GM12878 (cell line): ENCODE results near the gene AFAP1. TPM values are rescaled to one million over a fixed set of nuclear protein-coding genes. Genes with fewer than 3 reads are reported as not detected.

ENCODE experiments used
- ATAC-seq: fragments of 200-7000 bp; cut with Tn5 transposase; 3 replicates; pipeline ENCODE4 v1.9.1; 2020; ENCODE audit warnings: mild to moderate bottlenecking, moderate library complexity
- BruUV-seq: library from RNA; stranded (reverse); fragments of 400-500 nt; replicated peaks from 2 replicates; lab custom pipeline; 2021; lab: Mats Ljungman, UMichigan
- CTCF ChIA-PET: fragments of 300-600 bp; sonication (Branson Sonifier 250); formaldehyde crosslinking; extraction: SDS; loops from one replicate; lab custom pipeline; 2021; ENCODE audit warnings: inconsistent platforms; lab: Yijun Ruan, JAX
- POLR2A ChIA-PET: fragments of 350-600 bp; formaldehyde crosslinking; extraction: SDS; loops from one replicate; lab custom pipeline; 2021; ENCODE audit warnings: inconsistent platforms; lab: Charles Lee
- RAD21 ChIA-PET: fragments of 300-600 bp; sonication (Branson Sonifier 250); formaldehyde crosslinking; loops from one replicate; lab custom pipeline; 2023; ENCODE audit warnings: antibody characterized with exemption; ENCODE audit not compliant: unreplicated experiment; lab: Charles Lee
- SMC1A ChIA-PET: fragments of 300-600 bp; sonication (Branson Sonifier 250); formaldehyde crosslinking; loops from one replicate; lab custom pipeline; 2023; ENCODE audit not compliant: unreplicated experiment, uncharacterized antibody; lab: Charles Lee
- DNase-seq: peaks from one replicate; pipeline ENCODE4 v3.0.0-alpha.2; 2011; ENCODE audit warnings: low read depth, low spot score
- FAIRE-seq: peaks from 3 replicates; lab custom pipeline; 2011; peaks lifted over from hg19 to GRCh38; lab: Jason Lieb, UNC
- H2AFZ ChIP-seq: 2 replicates; pipeline ENCODE4 v1.6.0; 2011; ENCODE audit warnings: low read depth, low read length, control low read depth; ENCODE audit not compliant: control insufficient read depth
- H3K27ac ChIP-seq: 2 replicates; pipeline ENCODE4 v1.5.1; 2011; ENCODE audit warnings: control low read depth; ENCODE audit not compliant: control insufficient read depth, insufficient read depth
- H3K27me3 ChIP-seq, 2 experiments: replicated peaks in 1 of 2; 2 replicates each; pipeline versions ENCODE4 v1.6.0 to v1.6.1; 2011; ENCODE audit warnings: low read length in 1 of 2; ENCODE audit not compliant: control insufficient read depth in 2 of 2, insufficient read depth in 2 of 2
- H3K36me3 ChIP-seq, 2 experiments: 2 replicates each; pipeline ENCODE4 v1.5.1; 2011; ENCODE audit warnings: low read length in 1 of 2; ENCODE audit not compliant: control insufficient read depth in 2 of 2, insufficient read depth in 2 of 2
- H3K4me1 ChIP-seq: 2 replicates; pipeline ENCODE4 v1.6.1; 2011; ENCODE audit warnings: mild to moderate bottlenecking, low read length, moderate library complexity, mixed read lengths; ENCODE audit not compliant: control insufficient read depth, insufficient read depth
- H3K4me2 ChIP-seq: 2 replicates; pipeline ENCODE4 v1.6.0; 2011; ENCODE audit warnings: control low read depth; ENCODE audit not compliant: control insufficient read depth, insufficient read depth
- H3K4me3 ChIP-seq: fragments of 200-600 bp; sonication (generic); 2 replicates; pipeline ENCODE4 v1.5.1; 2016
- H3K79me2 ChIP-seq: 2 replicates; pipeline ENCODE4 v1.6.0; 2011; ENCODE audit warnings: low read length; ENCODE audit not compliant: control insufficient read depth, insufficient read depth
- H3K9ac ChIP-seq: 2 replicates; pipeline ENCODE4 v1.8.0; 2011; ENCODE audit warnings: low read length, control low read depth, mixed read lengths; ENCODE audit not compliant: control insufficient read depth, insufficient read depth
- H3K9me3 ChIP-seq: replicated peaks from 3 replicates; pipeline ENCODE4 v1.5.1; 2011; ENCODE audit warnings: mild to moderate bottlenecking, low read length; ENCODE audit not compliant: control insufficient read depth, insufficient read depth
- H4K20me1 ChIP-seq: 2 replicates; pipeline ENCODE4 v1.6.0; 2011; ENCODE audit not compliant: control insufficient read depth, insufficient read depth
- ATF7 ChIP-seq: fragments of 450-650 bp; IDR thresholded peaks from 2 replicates; pipeline ENCODE4 v1.6.1; 2016; ENCODE audit warnings: low read depth, mild to moderate bottlenecking
- CBFB ChIP-seq: IDR thresholded peaks from 2 replicates; pipeline ENCODE4 v1.6.1; 2016; ENCODE audit warnings: antibody characterized with exemption, low read depth
- CBX3 ChIP-seq: fragments of 200-600 bp; sonication (generic); IDR thresholded peaks from 2 replicates; pipeline ENCODE4 v1.6.1; 2016; ENCODE audit warnings: low read depth, borderline replicate concordance
- CHD2 ChIP-seq: IDR thresholded peaks from 2 replicates; pipeline ENCODE4 v1.6.1; 2011; ENCODE audit warnings: low read depth, low read length, improper control_type of control experiment, borderline replicate concordance
- EP300 ChIP-seq, 2 experiments: fragments of 150-350 bp in 1 of 2; IDR thresholded peaks; 2 replicates each; pipeline ENCODE4 v1.6.1; 2011 to 2012; ENCODE audit warnings: low read depth in 2 of 2, low read length in 2 of 2, borderline replicate concordance in 1 of 2, improper control_type of control experiment in 1 of 2, inconsistent platforms in 1 of 2; ENCODE audit not compliant: control insufficient read depth in 1 of 2
- MTA3 ChIP-seq: IDR thresholded peaks from 2 replicates; pipeline ENCODE4 v1.6.1; 2012; ENCODE audit warnings: low read length, inconsistent platforms, borderline replicate concordance
- NR2C2 ChIP-seq: IDR thresholded peaks from 2 replicates; pipeline ENCODE4 v1.6.1; 2011; ENCODE audit warnings: borderline replicate concordance, low read depth; ENCODE audit not compliant: control insufficient read depth, insufficient read length
- PKNOX1 ChIP-seq: fragments of 450-650 bp; IDR thresholded peaks from 2 replicates; pipeline ENCODE4 v1.6.1; 2016; ENCODE audit warnings: mild to moderate bottlenecking
- RCOR1 ChIP-seq: conservative IDR thresholded peaks from 2 replicates; pipeline ENCODE4 v1.6.1; 2012; ENCODE audit warnings: low read depth, low read length, improper control_type of control experiment
- SMAD5 ChIP-seq: IDR thresholded peaks from 2 replicates; pipeline ENCODE4 v1.6.1; 2016; ENCODE audit warnings: antibody characterized with exemption, low read depth
- TBL1XR1 ChIP-seq: IDR thresholded peaks from 2 replicates; pipeline ENCODE4 v1.6.1; 2012; ENCODE audit warnings: low read depth, low read length, improper control_type of control experiment
- WGBS: methylation state at CpG from one replicate; pipeline ENCODE4 v1.1.6; 2016; ENCODE audit warnings: low lambda C conversion rate; ENCODE audit not compliant: insufficient replicate concordance, insufficient coverage; ENCODE audit errors: missing lambda C conversion rate; 5-methylcytosine and 5-hydroxymethylcytosine counted together
- in situ Hi-C: fragments of 300-500 bp; cut with MboI; formaldehyde crosslinking; loops from 9 replicates; pipeline ENCODE4 v1.14.3; 2018; ENCODE audit warnings: mixed read lengths
- intact Hi-C: fragments of 100-400 bp; cut with micrococcal nuclease; formaldehyde crosslinking; loops from one replicate; pipeline ENCODE4 v1.14.2; 2022; ENCODE audit not compliant: unreplicated experiment
- polyA plus RNA-seq, 11 experiments: library from polyadenylated mRNA; depleted of rRNA in 4 of 11; unstranded in 6 of 11; stranded (reverse) in 5 of 11; fragments of >200 nt; fragmentation: Nextera tagmentation in 4 of 11; fragmentation: Illumina TruSeq in 1 of 11; extraction: Ambion mirVana in 4 of 11; extraction: Trizol in 1 of 11; gene quantifications; 1 replicate in 1 of 11; 2 replicates in 10 of 11; pipeline versions ENCODE4 v1.2.1 to v1.2.3, GENCODE V29; 2011 to 2016; ENCODE audit warnings: inconsistent platforms in 2 of 11, missing spikeins in 2 of 11, low read depth in 1 of 11
- total RNA-seq, 4 experiments: library from RNA; depleted of rRNA in 3 of 4; stranded (reverse); fragments of >200 nt in 3 of 4; fragmentation: Illumina TruSeq in 1 of 4; extraction: Trizol in 1 of 4; gene quantifications; 2 replicates each; pipeline versions ENCODE4 v1.2.1 to v1.2.3, GENCODE V29; 2013 to 2021

AFAP1 gene
- total and polyA plus RNA-seq, 10 of the 15 experiments (the other 5 are each of a cell fraction or from before 2014, with no cell fraction given), result 0.02 to 0.23 (median 0.09) TPM; not detected in 1

GRCh38 chr4:7904952-7905915 lies 34.4 kb downstream of the AFAP1 start:
- no peaks in the 10 kb centered on the region for H3K36me3 ChIP-seq
- no peak for DNase-seq
- H3K27me3 ChIP-seq, result 0 out of 4 replicates have a peak, but pooled peaks cover 0 to 3% of the 10 kb centered on the region in 2 experiments
- no peak overlapping the region for H3K27ac ChIP-seq
- no peaks in the 10 kb centered on the region for H3K4me1 ChIP-seq
- no TSS peak for BruUV-seq
- TF ChIP-seq SMAD5, result no peak
- no peak for TF ChIP-seq MTA3
- TF ChIP-seq CBX3, result no peak
- H3K4me3 ChIP-seq, result no peak overlapping the region
- RAD21 ChIA-PET, result no interaction called here
- no peak overlapping the region for H2AFZ ChIP-seq
- SMC1A ChIA-PET, result interaction anchor here (1.1 kb wide), 1 partner anchor 10 kb away, joined by 3 read pairs; no protein-coding TSS in a partner anchor
- no peak overlapping the region for H3K9ac ChIP-seq
- no peaks in the 10 kb centered on the region for H3K9me3 ChIP-seq
- no peak for ATAC-seq
- no peak overlapping the region for H3K4me2 ChIP-seq
- in situ Hi-C loops (no loop called here), intact Hi-C loops (no loop called here)
- CTCF ChIA-PET, result no interaction called here
- POLR2A ChIA-PET, result no interaction called here
- 33% methylated on average over 10 of the region's 10 CpGs for WGBS
- H3K79me2 ChIP-seq, result no peaks in the 10 kb centered on the region
- no peaks in the 10 kb centered on the region for H4K20me1 ChIP-seq
- no peak for FAIRE-seq

- CTCF ChIA-PET, result no interaction called here
- Histone ChIP-seq H3K27ac (no peak overlapping the region), H3K4me3 (no peak overlapping the region), H3K9me3 (no peaks in the 10 kb centered on the region), H3K79me2 (no peaks in the 10 kb centered on the region), H3K9ac (no peak overlapping the region), H3K36me3 (no peaks in the 10 kb centered on the region), H3K4me1 (no peaks in the 10 kb centered on the region), H3K4me2 (no peak overlapping the region), H2AFZ (no peak overlapping the region), H3K27me3 (0 out of 4 replicates have a peak, but pooled peaks cover 0 to 3% of the 10 kb centered on the region in 2 experiments), H4K20me1 (no peaks in the 10 kb centered on the region)
- FAIRE-seq (no peak), DNase-seq (no peak), ATAC-seq (no peak)
- RAD21 ChIA-PET, result no interaction called here
- SMC1A ChIA-PET, result interaction anchor here (0.6 to 1.1 kb wide), 2 partner anchors 8 to 82 kb away, joined by 3 read pairs; no protein-coding TSS in a partner anchor
- in situ Hi-C loops, result no loop called here
- intact Hi-C loops, result no loop called here
- 48% methylated on average over 14 of the region's 14 CpGs for WGBS
- POLR2A ChIA-PET, result no interaction called here
- BruUV-seq, result no TSS peak
- no peak for TF ChIP-seq EP300 (IDR thresholded peaks at IDR 0.05; ENCODE audit: borderline replicate concordance in 1 of 2, control insufficient read depth in 1 of 2, low read depth in 2 of 2, low read length in 2 of 2)
- no peak for TF ChIP-seq PKNOX1
- no peak for TF ChIP-seq ATF7
- TF ChIP-seq NR2C2, result no peak
- no peak for TF ChIP-seq RCOR1
- TF ChIP-seq TBL1XR1, result no peak
- TF ChIP-seq CBFB, result no peak
- no peak for TF ChIP-seq CHD2
Observed at GRCh38 chr4:7903791-7904516, 35.7 kb downstream of the AFAP1 start.
